ENCODE data around the gene PROCR.
"Not testable (repeated sequence)": the region's sequence is repeated elsewhere in the genome, so short reads cannot be mapped to it uniquely, and the experiment has no call there.

PROCR gene

GRCh38 chr20:35193031-35193791 lies 21.3 kb downstream of the PROCR start:
- FAIRE-seq = not testable (repeated sequence)

DNA sequence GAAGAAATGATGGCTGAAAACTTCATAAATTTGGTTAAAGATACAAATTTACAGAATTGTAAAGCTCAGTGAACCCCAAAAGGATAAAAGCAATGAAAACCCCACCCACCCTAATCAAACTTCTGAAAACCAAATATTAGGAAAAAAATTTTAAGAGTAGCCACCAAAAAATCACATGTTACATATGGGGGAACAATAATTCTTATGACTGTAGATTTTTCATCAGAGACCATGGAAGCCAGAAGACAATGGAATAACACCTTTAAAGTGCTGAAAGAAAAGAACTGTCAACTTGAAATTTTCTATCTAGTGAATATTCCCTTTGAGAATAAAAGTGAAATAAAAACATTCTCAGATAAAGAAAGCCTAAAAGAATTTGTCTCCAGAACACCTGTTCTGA lies 24.4 kb downstream of the PROCR start:
- no peak for FAIRE-seq

GRCh38 chr20:35199740-35200139 lies 27.9 kb downstream of the PROCR start:
- no peak for FAIRE-seq

GRCh38 chr20:35200267-35200666 lies 28.4 kb downstream of the PROCR start:
- FAIRE-seq = no peak

DNA sequence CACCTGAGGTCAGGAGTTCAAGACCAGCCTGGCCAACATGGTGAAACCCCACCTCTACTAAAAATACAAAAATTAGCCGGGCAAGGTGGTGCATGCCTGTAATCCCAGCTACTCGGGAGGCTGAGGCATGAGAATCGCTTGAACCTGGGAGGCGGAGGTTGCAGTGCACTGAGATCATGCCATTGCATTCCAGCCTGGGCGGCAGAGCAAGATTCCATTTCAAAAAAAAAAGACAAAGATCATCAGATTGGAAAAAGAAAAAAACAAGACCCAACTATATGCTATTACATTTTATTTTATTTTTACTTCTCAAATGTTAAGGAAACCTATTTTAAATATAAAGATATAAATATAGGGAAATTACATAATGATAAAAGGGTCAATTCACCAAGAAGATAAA lies 29.6 kb downstream of the PROCR start:
- FAIRE-seq = not testable (repeated sequence)

GRCh38 chr20:35206802-35207201 lies 34.9 kb downstream of the PROCR start:
- FAIRE-seq = no peak

DNA sequence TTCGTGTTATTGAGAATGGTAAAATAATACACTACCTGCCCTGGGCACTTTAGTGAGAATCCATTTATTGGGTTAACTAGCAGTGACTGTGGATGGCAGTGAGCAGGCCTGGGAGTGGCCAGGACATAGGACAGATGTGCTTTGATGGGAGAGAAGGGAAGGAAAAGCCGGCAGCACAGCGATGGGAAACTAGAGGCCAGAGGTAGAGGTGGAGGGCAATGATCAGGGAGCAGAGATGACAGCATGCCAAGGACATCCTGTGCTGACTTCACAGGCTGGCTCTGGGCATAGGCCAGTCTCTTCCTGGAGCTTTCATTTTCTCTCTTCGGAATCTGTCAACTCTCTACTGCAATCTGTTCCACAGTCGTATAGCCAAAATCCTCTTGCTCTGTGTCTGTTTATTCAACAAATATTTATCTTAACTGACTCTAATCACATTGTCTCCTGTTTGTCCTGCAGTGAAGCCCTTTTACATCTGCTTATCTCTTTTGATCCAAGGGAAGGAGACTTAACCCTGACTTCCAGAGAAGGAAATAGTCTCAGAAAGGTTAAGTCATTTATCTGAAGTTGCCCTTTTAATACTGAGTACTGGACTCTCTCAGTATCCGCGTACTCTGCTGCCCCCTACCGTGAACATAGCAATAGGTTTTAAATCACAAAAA lies 36.2 kb downstream of the PROCR start:
- FAIRE-seq = no peak

DNA sequence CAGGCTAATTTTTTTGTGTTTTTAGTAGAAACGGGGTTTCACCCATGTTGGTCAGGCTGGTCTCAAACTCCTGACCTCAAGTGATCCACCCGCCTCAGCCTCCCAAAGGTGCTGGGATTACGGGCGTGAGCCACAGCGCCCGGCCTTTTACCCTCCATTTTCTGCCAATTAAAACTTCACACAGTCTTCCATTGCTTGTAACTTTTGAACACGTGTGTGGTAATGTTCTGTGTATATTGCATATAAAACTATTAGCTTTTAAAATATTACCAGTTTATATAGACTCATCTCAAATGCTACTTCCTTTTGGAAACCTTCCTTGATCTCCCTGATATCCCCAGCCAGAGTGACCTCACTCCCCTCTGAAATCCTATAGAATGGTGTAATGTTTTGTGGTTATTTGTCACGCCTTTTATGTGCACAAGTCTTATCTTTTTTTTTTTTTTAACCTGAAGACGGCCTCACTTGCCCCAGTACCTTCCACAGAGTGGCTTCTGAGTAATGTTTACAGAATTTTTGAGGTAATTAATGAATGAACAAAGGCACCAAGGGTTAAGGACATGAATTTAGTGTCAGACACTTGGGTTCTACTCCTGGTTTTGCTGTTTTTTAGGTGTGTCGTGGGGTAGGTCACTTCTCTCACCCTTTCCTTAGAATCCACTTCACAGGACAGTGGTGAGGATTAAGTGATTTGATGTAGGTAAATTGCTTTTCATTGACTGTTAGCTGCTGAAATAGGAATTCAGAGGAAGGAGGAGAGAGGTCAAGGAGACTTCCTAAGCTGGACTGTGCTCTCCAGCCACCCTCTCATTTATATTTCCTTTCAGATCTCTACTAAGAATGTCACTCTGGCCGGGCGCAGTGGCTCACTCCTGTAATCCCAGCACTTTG lies 43.4 kb downstream of the PROCR start:
- FAIRE-seq = no peak

- FAIRE-seq = no peak
These were observed 44.7 kb downstream of the PROCR start for GRCh38 chr20:35216541-35216940.

GRCh38 chr20:35223941-35224340 lies 52.1 kb downstream of the PROCR start:
- no peak for FAIRE-seq

DNA sequence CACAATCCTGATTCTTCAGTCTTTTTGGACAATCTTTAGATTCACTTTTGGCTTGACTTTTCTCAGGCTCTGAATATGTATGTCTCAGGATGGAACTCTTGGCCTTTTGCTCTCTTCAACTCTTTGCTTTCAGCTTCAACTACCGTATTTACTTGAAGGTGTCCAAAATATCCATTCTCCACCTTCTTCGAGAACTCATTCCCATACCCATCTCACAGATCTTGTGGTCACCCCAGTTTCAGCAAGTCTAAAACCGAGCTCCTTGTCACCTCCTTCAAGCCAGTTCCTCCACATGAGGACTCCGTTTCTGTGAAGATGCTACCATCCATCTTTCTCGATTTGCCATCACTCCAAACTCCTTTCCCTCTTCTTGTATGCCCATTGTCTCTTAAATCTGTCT lies 52.7 kb downstream of the PROCR start:
- FAIRE-seq = no peak

GRCh38 chr20:35225319-35226125 lies 53.6 kb downstream of the PROCR start:
- FAIRE-seq = no peak

DNA sequence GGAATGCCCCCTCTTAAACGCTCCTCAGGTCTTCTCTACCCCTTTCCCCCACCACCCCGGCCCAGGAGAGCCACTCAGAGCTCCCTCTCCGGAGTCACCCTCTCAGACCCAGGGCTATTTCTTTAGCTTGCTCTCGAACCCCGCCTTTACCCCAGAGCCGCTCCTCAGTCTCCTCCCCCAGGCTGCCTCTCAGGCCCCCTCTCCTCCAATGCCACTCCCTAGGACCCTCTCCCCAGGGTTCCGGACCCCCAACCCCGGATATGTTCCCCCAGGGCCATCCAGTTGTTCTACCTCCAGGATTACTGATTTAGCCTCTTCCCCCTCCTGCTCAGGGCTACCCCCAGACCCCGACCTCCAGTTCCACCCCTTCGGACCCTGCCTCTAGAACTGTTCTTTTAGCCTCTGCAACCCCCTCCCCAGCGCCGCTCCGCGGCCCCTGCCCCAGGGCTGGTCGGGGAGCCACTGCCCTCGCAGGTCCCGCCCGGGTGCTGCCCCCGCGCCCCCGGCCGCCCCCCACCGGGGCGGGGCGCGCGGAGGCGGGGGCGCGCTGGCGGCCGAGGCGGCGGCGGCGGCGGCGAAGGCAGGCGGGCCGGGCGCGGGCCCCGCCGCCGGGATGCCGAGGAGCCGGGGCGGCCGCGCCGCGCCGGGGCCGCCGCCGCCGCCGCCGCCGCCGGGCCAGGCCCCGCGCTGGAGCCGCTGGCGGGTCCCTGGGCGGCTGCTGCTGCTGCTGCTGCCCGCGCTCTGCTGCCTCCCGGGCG lies 54.4 kb downstream of the PROCR start, which contains the start of gene MMP24:
Gene MMP24 (plus strand): TSS at position 565 of the 758 bp plus-strand sequence. CDS start 49 bp downstream, at position 614.
- no peak for FAIRE-seq
